K562 (cell line): Measurements from ENCODE around the gene NOTCH1. TPM values are rescaled to one million over a fixed set of nuclear protein-coding genes. Genes with fewer than 3 reads are reported as not detected.

ENCODE experiments used
- ATAC-seq: fragments of 200-7000 bp; cut with Tn5 transposase; 3 replicates; pipeline ENCODE4 v1.9.1; 2020; ENCODE audit warnings: moderate library complexity
- BruUV-seq: library from RNA; stranded (reverse); fragments of 400-500 nt; replicated peaks from 2 replicates; lab custom pipeline; 2021; lab: Mats Ljungman, UMichigan
- CTCF ChIA-PET: fragments of 300-600 bp; formaldehyde crosslinking; extraction: SDS; loops from one replicate; lab custom pipeline; 2021; ENCODE audit warnings: low intra/inter-chr PET ratio; lab: Yijun Ruan, JAX
- POLR2A ChIA-PET: fragments of 300-600, 350-650 bp; sonication (Branson Sonifier 250); formaldehyde crosslinking; extraction: SDS; loops from one replicate; lab custom pipeline; 2021; ENCODE audit warnings: antibody characterized with exemption, inconsistent platforms; lab: Yijun Ruan, JAX
- DNase-seq, 4 experiments: peaks; one replicate each; pipeline versions ENCODE4 v3.0.0 to v3.0.0-alpha.2; 2011 to 2018; ENCODE audit warnings: low spot score in 3 of 4, mixed read lengths in 3 of 4; ENCODE audit errors: extremely low read depth in 1 of 4
- FAIRE-seq: peaks from 2 replicates; lab custom pipeline; 2011; peaks lifted over from hg19 to GRCh38; lab: Jason Lieb, UNC
- H2AFZ ChIP-seq: 2 replicates; pipeline ENCODE4 v1.6.0; 2011; ENCODE audit warnings: low read depth, low read length, control low read depth, inconsistent platforms
- H3K27ac ChIP-seq: fragments of 200-600 bp; 3 replicates; pipeline ENCODE4 v1.8.0; 2011; ENCODE audit warnings: low read depth, mild to moderate bottlenecking, control low read depth, inconsistent platforms, low read length, moderate library complexity, mixed read lengths; ENCODE audit errors: extremely low read depth
- H3K27me3 ChIP-seq, 2 experiments: fragments of 300-600 bp in 1 of 2; 2 replicates in 1 of 2; 3 replicates in 1 of 2; pipeline versions ENCODE4 v1.6.0 to v1.8.0; 2011; ENCODE audit warnings: inconsistent platforms in 2 of 2, low read length in 2 of 2, mild to moderate bottlenecking in 1 of 2, mixed read lengths in 1 of 2, moderate library complexity in 1 of 2; ENCODE audit not compliant: control insufficient read depth in 2 of 2, insufficient read depth in 2 of 2
- H3K36me3 ChIP-seq: fragments of 300-600 bp; 3 replicates; pipeline ENCODE4 v1.8.0; 2011; ENCODE audit warnings: mild to moderate bottlenecking, low read length, inconsistent platforms; ENCODE audit not compliant: control insufficient read depth, insufficient read depth
- H3K4me1 ChIP-seq, 2 experiments: fragments of 200-600 bp in 1 of 2; replicated peaks in 1 of 2; 2 replicates in 1 of 2; 3 replicates in 1 of 2; pipeline versions ENCODE4 v1.5.1 to v1.8.0; 2011; ENCODE audit warnings: inconsistent platforms in 2 of 2, low read length in 2 of 2, mild to moderate bottlenecking in 1 of 2, mixed read lengths in 1 of 2, moderate library complexity in 1 of 2; ENCODE audit not compliant: control insufficient read depth in 2 of 2, insufficient read depth in 2 of 2
- H3K4me2 ChIP-seq: 2 replicates; pipeline ENCODE4 v1.6.1; 2011; ENCODE audit warnings: low read length, control low read depth, inconsistent platforms, mixed read lengths; ENCODE audit not compliant: insufficient read depth
- H3K4me3 ChIP-seq: fragments of 200-600 bp; sonication (generic), shearing (Covaris generic); 2 replicates; pipeline ENCODE4 v1.5.1; 2016; ENCODE audit warnings: control low read depth, inconsistent platforms
- H3K79me2 ChIP-seq: fragments of 200-600 bp; 3 replicates; pipeline ENCODE4 v1.8.0; 2011; ENCODE audit warnings: low read length, inconsistent platforms; ENCODE audit not compliant: control insufficient read depth, insufficient read depth
- H3K9ac ChIP-seq, 2 experiments: 2 replicates each; pipeline versions ENCODE4 v1.6.0 to v1.6.1; 2011; ENCODE audit warnings: low read depth in 2 of 2, low read length in 2 of 2, control low read depth in 1 of 2, inconsistent platforms in 1 of 2, mild to moderate bottlenecking in 1 of 2, mixed read lengths in 1 of 2; ENCODE audit not compliant: insufficient read depth in 1 of 2
- H3K9me1 ChIP-seq: one replicate; pipeline ENCODE4 v1.6.0; 2011; ENCODE audit warnings: inconsistent platforms, mild to moderate bottlenecking, low read length, moderate library complexity; ENCODE audit not compliant: control insufficient read depth, insufficient read depth
- H3K9me3 ChIP-seq: replicated peaks from 2 replicates; pipeline ENCODE4 v1.5.1; 2011; ENCODE audit warnings: low read depth, low read length, inconsistent platforms; ENCODE audit not compliant: control insufficient read depth, insufficient read depth
- H4K20me1 ChIP-seq: replicated peaks from 2 replicates; pipeline ENCODE4 v1.6.1; 2011; ENCODE audit warnings: low read length, inconsistent platforms, mixed read lengths; ENCODE audit not compliant: control insufficient read depth, insufficient read depth
- ATF4 ChIP-seq: fragments of 450-650 bp; formaldehyde crosslinking; IDR thresholded peaks from 2 replicates; pipeline ENCODE4 v1.4.0; 2022; ENCODE audit warnings: mild to moderate bottlenecking, moderate library complexity
- BMI1 ChIP-seq: fragments of 150-350 bp; IDR thresholded peaks from 2 replicates; pipeline ENCODE4 v1.6.1; 2014; ENCODE audit warnings: low read length
- GABPB1 ChIP-seq: sonication (generic); formaldehyde crosslinking; IDR thresholded peaks from 2 replicates; pipeline ENCODE4 v1.8.0; 2022; ENCODE audit warnings: mild to moderate bottlenecking, missing genetic modification reagents
- HINFP ChIP-seq: fragments of 450-650 bp; conservative IDR thresholded peaks from 2 replicates; pipeline ENCODE4 v1.6.1; 2016; ENCODE audit warnings: missing genetic modification characterization, low read depth, mild to moderate bottlenecking, control low read depth, missing compliant biosample characterization
- KDM2B ChIP-seq: fragments of 250-450 bp; sonication (Bioruptor Pico); IDR thresholded peaks from 2 replicates; pipeline ENCODE4 v1.8.0; 2021; ENCODE audit warnings: mild to moderate bottlenecking, moderate library complexity
- NCOA4 ChIP-seq: fragments of 450-650 bp; IDR thresholded peaks from 2 replicates; pipeline ENCODE4 v1.6.1; 2018; ENCODE audit warnings: mild to moderate bottlenecking; ENCODE audit not compliant: partially characterized antibody
- NFYB ChIP-seq: IDR thresholded peaks from 2 replicates; pipeline ENCODE4 v1.6.1; 2011; ENCODE audit warnings: mild to moderate bottlenecking, moderate library complexity; ENCODE audit not compliant: insufficient read length; ENCODE audit errors: extremely low read depth
- POLR2A ChIP-seq: fragments of 450-650 bp; conservative IDR thresholded peaks from 2 replicates; pipeline ENCODE4 v1.6.1; 2016
- RFX1 ChIP-seq: fragments of 450-650 bp; IDR thresholded peaks from 2 replicates; pipeline ENCODE4 v1.6.1; 2016; ENCODE audit warnings: mild to moderate bottlenecking, moderate library complexity
- SMARCE1 ChIP-seq: fragments of 450-650 bp; IDR thresholded peaks from 2 replicates; pipeline ENCODE4 v1.7.1; 2016; ENCODE audit warnings: mild to moderate bottlenecking
- THAP7 ChIP-seq: fragments of 250-450 bp; sonication (Bioruptor Pico); IDR thresholded peaks from 2 replicates; pipeline ENCODE4 v1.5.0; 2021
- TSC22D4 ChIP-seq: fragments of 450-650 bp; IDR thresholded peaks from 2 replicates; pipeline ENCODE4 v1.6.1; 2016; ENCODE audit warnings: missing genetic modification characterization, missing biosample characterization, control low read depth
- XRCC5 ChIP-seq: fragments of 200-400 bp; formaldehyde crosslinking; IDR thresholded peaks from 2 replicates; pipeline ENCODE4 v1.6.1; 2017; ENCODE audit warnings: low read depth, mild to moderate bottlenecking, low read length
- ZHX1 ChIP-seq: fragments of 150-350 bp; conservative IDR thresholded peaks from 2 replicates; pipeline ENCODE4 v1.6.1; 2014; ENCODE audit warnings: low read length
- ZNF184 ChIP-seq: sonication (generic); formaldehyde crosslinking; IDR thresholded peaks from 2 replicates; pipeline ENCODE4 v1.5.0; 2020; ENCODE audit warnings: missing genetic modification reagents
- ZNF561 ChIP-seq: fragments of 450-650 bp; formaldehyde crosslinking; conservative IDR thresholded peaks from 2 replicates; pipeline ENCODE4 v1.4.0; 2020; ENCODE audit warnings: mild to moderate bottlenecking, moderate library complexity
- WGBS: fragments of 100-300 bp; shearing (Covaris generic); methylation state at CpG from one replicate; pipeline ENCODE4 v1.1.6; 2016; ENCODE audit warnings: low coverage, mixed read lengths; ENCODE audit not compliant: insufficient coverage; ENCODE audit errors: missing lambda C conversion rate; 5-methylcytosine and 5-hydroxymethylcytosine counted together
- in situ Hi-C: fragments of 300-500 bp; cut with MboI; formaldehyde crosslinking; loops from 4 replicates; pipeline ENCODE4 v1.15.0; 2018; ENCODE audit warnings: inconsistent platforms, mixed read lengths
- intact Hi-C: fragments of 100-400 bp; cut with micrococcal nuclease; formaldehyde crosslinking; loops from 2 replicates; pipeline ENCODE4 v1.14.2; 2022
- polyA plus RNA-seq, 8 experiments: library from polyadenylated mRNA; depleted of rRNA in 4 of 8; stranded (reverse) in 5 of 8; unstranded in 3 of 8; fragments of >200 nt; fragmentation: Nextera tagmentation in 2 of 8; fragmentation: Illumina TruSeq in 1 of 8; extraction: Ambion mirVana in 2 of 8; extraction: Trizol in 1 of 8; gene quantifications; 2 replicates each; pipeline versions ENCODE4 v1.2.1 to v1.2.3, GENCODE V29; 2011 to 2014; ENCODE audit warnings: inconsistent platforms in 1 of 8, missing spikeins in 1 of 8
- total RNA-seq, 7 experiments: library from RNA; depleted of rRNA in 6 of 7; stranded (reverse); fragments of >200 nt in 6 of 7; fragmentation: Illumina TruSeq in 2 of 7; extraction: Trizol in 2 of 7; gene quantifications; 2 replicates each; pipeline versions ENCODE4 v1.2.1 to v1.2.3, GENCODE V29; 2011 to 2021; ENCODE audit warnings: low replicate concordance in 1 of 7

Gene NOTCH1
- total and polyA plus RNA-seq, 9 of the 15 experiments (the other 6 are each of a cell fraction or from before 2014, with no cell fraction given), result 0.03 to 31.4 (median 2.3) TPM

DNA sequence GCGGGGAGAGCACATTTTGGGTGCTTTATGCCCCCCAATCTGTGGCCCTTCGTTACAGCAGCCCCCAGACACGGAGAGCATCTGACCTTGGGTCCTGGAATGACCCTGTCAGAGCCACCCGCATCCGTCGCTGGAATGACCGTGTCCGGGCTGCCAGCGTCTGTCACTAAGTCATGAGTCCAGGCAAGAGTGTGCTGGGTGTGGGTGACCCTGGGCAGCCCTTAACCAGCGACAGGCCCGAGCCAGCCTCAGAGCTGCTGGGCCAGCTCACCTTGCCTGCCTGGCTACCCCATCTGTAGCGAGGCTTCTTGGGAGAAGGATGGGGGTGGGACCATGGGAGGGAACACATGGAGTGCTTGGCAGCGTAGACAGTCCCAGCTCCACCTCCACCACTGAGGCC, 46.8 kb upstream of the NOTCH1 start:
- no peak for TF ChIP-seq XRCC5
- TF ChIP-seq HINFP (tag), result no peak
- no peak for TF ChIP-seq KDM2B (CRISPR knock-in tag)
- no peak for TF ChIP-seq BMI1
- no peak for TF ChIP-seq RFX1
- TF ChIP-seq SMARCE1, result no peak
- no peak for TF ChIP-seq ZHX1
- TF ChIP-seq NCOA4, result no peak
- no peak for TF ChIP-seq ZNF184 (CRISPR knock-in tag)
- TF ChIP-seq ATF4 (CRISPR knock-in tag), result no peak
- TF ChIP-seq NFYB, result no peak
- TF ChIP-seq ZNF561 (CRISPR knock-in tag), result no peak
- TF ChIP-seq POLR2A, result no peak
- TF ChIP-seq GABPB1, result no peak
- TF ChIP-seq THAP7 (CRISPR knock-in tag), result no peak
- no peak for TF ChIP-seq TSC22D4 (tag)
- in situ Hi-C loops (no loop called here), intact Hi-C loops (no loop called here)
- no peak for DNase-seq
- Histone ChIP-seq H3K9me1 (no peaks in the 10 kb centered on the region), H3K36me3 (no peaks in the 10 kb centered on the region), H2AFZ (no peak overlapping the region), H3K4me3 (no peak overlapping the region), H3K4me2 (no peak overlapping the region), H3K9ac (peak overlapping the region in 1 of 2 experiments; percentile 55; a peak in 1 of 4 replicates), H3K27ac (no peak overlapping the region), H3K27me3 (peaks cover 27 to 46% of the 10 kb centered on the region in 2 experiments), H4K20me1 (no peaks in the 10 kb centered on the region), H3K79me2 (no peaks in the 10 kb centered on the region), H3K9me3 (0 out of 2 replicates have a peak, but pooled peaks cover 3% of the 10 kb centered on the region), H3K4me1 (peaks cover 31 to 62% of the 10 kb centered on the region in 2 experiments)
- ATAC-seq, result no peak
- 25% methylated on average over 12 of the region's 13 CpGs for WGBS
- POLR2A ChIA-PET, result interaction anchor here (0.5 to 1.9 kb wide), 2 partner anchors 11 to 61 kb away, joined by 4 to 5 read pairs; no protein-coding TSS in a partner anchor
- FAIRE-seq, result no peak
- no TSS peak for BruUV-seq
- CTCF ChIA-PET, result interaction anchor here (0.5 kb wide), 1 partner anchor 1984 kb away, joined by 4 read pairs; no protein-coding TSS in a partner anchor
